OCI-LY7 (cell line): ENCODE results near the gene CHST9. TPM values are rescaled to one million over a fixed set of nuclear protein-coding genes. Genes with fewer than 3 reads are reported as not detected.

Source experiments
- BruUV-seq: library from RNA; stranded (reverse); fragments of 400-500 nt; replicated peaks from 2 replicates; lab custom pipeline; 2021; lab: Mats Ljungman, UMichigan
- CTCF ChIA-PET: fragments of 300-600 bp; sonication (Branson Sonifier 250); formaldehyde crosslinking; loops from one replicate; lab custom pipeline; 2022; ENCODE audit warnings: antibody characterized with exemption; ENCODE audit not compliant: unreplicated experiment; lab: Charles Lee
- POLR2A ChIA-PET: fragments of 300-600 bp; sonication (Branson Sonifier 250); formaldehyde crosslinking; loops from one replicate; lab custom pipeline; 2022; ENCODE audit warnings: antibody characterized with exemption; lab: Charles Lee
- DNase-seq: peaks from one replicate; pipeline ENCODE4 v3.0.0-alpha.2; 2015; ENCODE audit warnings: low spot score
- H2AFZ ChIP-seq: fragments of 200-600 bp; sonication (generic), shearing (Covaris generic); 2 replicates; pipeline ENCODE4 v1.6.1; 2014; ENCODE audit warnings: mild to moderate bottlenecking, antibody characterized with exemption, low read length, moderate library complexity
- H3K27ac ChIP-seq: fragments of 200-600 bp; sonication (generic); 2 replicates; pipeline ENCODE4 v1.5.1; 2014; ENCODE audit warnings: mixed run types, low read depth, mild to moderate bottlenecking, moderate library complexity, low read length, inconsistent platforms; ENCODE audit not compliant: poor library complexity, severe bottlenecking
- H3K36me3 ChIP-seq: fragments of 200-600 bp; sonication (generic); 2 replicates; pipeline ENCODE4 v1.6.1; 2014; ENCODE audit warnings: mild to moderate bottlenecking, antibody characterized with exemption, low read length, moderate library complexity, mixed read lengths; ENCODE audit not compliant: insufficient read depth
- H3K4me1 ChIP-seq: fragments of 200-600 bp; sonication (generic); 2 replicates; pipeline ENCODE4 v1.5.1; 2014; ENCODE audit warnings: mild to moderate bottlenecking, low read length; ENCODE audit not compliant: insufficient read depth, poor library complexity, severe bottlenecking
- H3K4me2 ChIP-seq: fragments of 200-600 bp; sonication (generic); 2 replicates; pipeline ENCODE4 v1.6.1; 2014; ENCODE audit warnings: mild to moderate bottlenecking, low read length
- H3K4me3 ChIP-seq: fragments of 200-600 bp; sonication (generic); 2 replicates; pipeline ENCODE4 v1.5.1; 2014; ENCODE audit warnings: mild to moderate bottlenecking, low read depth, low read length; ENCODE audit not compliant: poor library complexity, severe bottlenecking
- H3K79me2 ChIP-seq: fragments of 200-600 bp; sonication (generic); 2 replicates; pipeline ENCODE4 v1.6.1; 2016; ENCODE audit warnings: low read depth, mild to moderate bottlenecking, low read length, moderate library complexity, mixed read lengths; ENCODE audit not compliant: insufficient read depth
- H3K9me2 ChIP-seq: fragments of 200-600 bp; sonication (generic); 2 replicates; pipeline ENCODE4 v1.6.1; 2016; ENCODE audit warnings: mild to moderate bottlenecking, low read length, mixed read lengths; ENCODE audit not compliant: insufficient read depth
- H3K9me3 ChIP-seq: fragments of 200-600 bp; sonication (generic); 2 replicates; pipeline ENCODE4 v1.6.1; 2014; ENCODE audit warnings: mild to moderate bottlenecking, mixed run types, low read length, mixed read lengths
- H4K20me1 ChIP-seq: fragments of 200-600 bp; sonication (generic); 2 replicates; pipeline ENCODE4 v1.6.1; 2014; ENCODE audit warnings: mild to moderate bottlenecking, antibody characterized with exemption, low read length, moderate library complexity, mixed read lengths; ENCODE audit not compliant: insufficient read depth
- CTCF ChIP-seq: fragments of 200-600 bp; sonication (generic); conservative IDR thresholded peaks from 2 replicates; pipeline ENCODE4 v1.5.1; 2014; ENCODE audit warnings: mild to moderate bottlenecking, antibody characterized with exemption, low read length, moderate library complexity, mixed read lengths
- EZH2phosphoT487 ChIP-seq: fragments of 200-600 bp; sonication (generic); IDR thresholded peaks from 2 replicates; pipeline ENCODE4 v1.6.1; 2018; ENCODE audit warnings: low read depth, borderline replicate concordance, mild to moderate bottlenecking, mixed run types, antibody characterized with exemption, low read length, moderate library complexity, mixed read lengths
- intact Hi-C: fragments of 100-400 bp; cut with micrococcal nuclease; formaldehyde crosslinking; loops from one replicate; pipeline ENCODE4 v1.10.0; 2022; ENCODE audit not compliant: unreplicated experiment
- total RNA-seq, 2 experiments: library from RNA; depleted of rRNA in 1 of 2; stranded (reverse); fragments of >200 nt in 1 of 2; shearing (Covaris generic) in 1 of 2; gene quantifications; 2 replicates each; pipeline ENCODE4 v1.2.3, GENCODE V29; 2014 to 2022

CHST9 gene
- total RNA-seq, 2 experiments from 2014 or later, result not detected

GRCh38 chr18:26901020-26901419 is 284.1 kb downstream of the CHST9 start:
- no peak for DNase-seq
- Histone ChIP-seq H3K9me2 (no peaks in the 10 kb centered on the region), H3K4me3 (no peak overlapping the region), H3K79me2 (no peaks in the 10 kb centered on the region), H2AFZ (no peak overlapping the region), H3K36me3 (no peaks in the 10 kb centered on the region), H3K4me2 (no peak overlapping the region), H4K20me1 (no peaks in the 10 kb centered on the region), H3K9me3 (no peaks in the 10 kb centered on the region), H3K4me1 (no peaks in the 10 kb centered on the region), H3K27ac (no peak overlapping the region)
- intact Hi-C loops, result no loop called here
- BruUV-seq, result no TSS peak
- CTCF ChIA-PET, result no interaction called here
- POLR2A ChIA-PET, result no interaction called here
- TF ChIP-seq CTCF, result no peak
- no peak for TF ChIP-seq EZH2phosphoT487

- H3K9me3 ChIP-seq, result no peaks in the 10 kb centered on the region
- no peak overlapping the region for H3K4me3 ChIP-seq
- TF ChIP-seq EZH2phosphoT487 (no peak), CTCF (no peak)
- intact Hi-C loops, result no loop called here
- H3K27ac ChIP-seq, result no peak overlapping the region
- ChIA-PET CTCF (no interaction called here), POLR2A (interaction anchor here (0.6 kb wide), 1 partner anchor 251 kb away, joined by 3 read pairs; no protein-coding TSS in a partner anchor)
- H4K20me1 ChIP-seq, result no peaks in the 10 kb centered on the region
- no peaks in the 10 kb centered on the region for H3K9me2 ChIP-seq
- no peak overlapping the region for H2AFZ ChIP-seq
- H3K4me1 ChIP-seq, result no peaks in the 10 kb centered on the region
- BruUV-seq, result no TSS peak
- no peaks in the 10 kb centered on the region for H3K79me2 ChIP-seq
- no peaks in the 10 kb centered on the region for H3K36me3 ChIP-seq
- DNase-seq, result no peak
- H3K4me2 ChIP-seq, result no peak overlapping the region
These were observed 290.7 kb downstream of the CHST9 start for GRCh38 chr18:26894426-26894825.

GRCh38 chr18:26893996-26894395 is 291.1 kb downstream of the CHST9 start:
- Histone ChIP-seq H3K9me3 (no peaks in the 10 kb centered on the region), H3K27ac (no peak overlapping the region), H4K20me1 (no peaks in the 10 kb centered on the region), H3K4me2 (no peak overlapping the region), H3K4me3 (no peak overlapping the region), H3K9me2 (no peaks in the 10 kb centered on the region), H3K36me3 (no peaks in the 10 kb centered on the region), H2AFZ (no peak overlapping the region), H3K4me1 (no peaks in the 10 kb centered on the region), H3K79me2 (no peaks in the 10 kb centered on the region)
- no TSS peak for BruUV-seq
- ChIA-PET POLR2A (interaction anchor here (0.6 kb wide), 1 partner anchor 251 kb away, joined by 3 read pairs; no protein-coding TSS in a partner anchor), CTCF (no interaction called here)
- intact Hi-C loops, result no loop called here
- no peak for DNase-seq
- TF ChIP-seq CTCF (no peak), EZH2phosphoT487 (no peak)
